SHP77 (cell line): Measurements from ENCODE around the gene STAT4.

Experiments used
- DNase-seq, 2 experiments: peaks; one replicate each; lab custom pipeline; 2025; lab: John Stamatoyannopoulos, UW

Gene STAT4

GRCh38 chr2:191081411-191082155, 69.2 kb downstream of the STAT4 start:
- no peak for DNase-seq

- no peak for DNase-seq
Measured at GRCh38 chr2:191078165-191078867, 72.5 kb downstream of the STAT4 start.

GRCh38 chr2:191070276-191070675, 80.5 kb downstream of the STAT4 start:
- no peak for DNase-seq

GRCh38 chr2:191069606-191070005, 81.2 kb downstream of the STAT4 start:
- DNase-seq: no peak

GRCh38 chr2:191066919-191067233, 83.9 kb downstream of the STAT4 start:
- DNase-seq: no peak

- no peak for DNase-seq
Measured at GRCh38 chr2:191066197-191066918, 84.4 kb downstream of the STAT4 start.

- no peak for DNase-seq
Measured at GRCh38 chr2:191065785-191066184, 85.0 kb downstream of the STAT4 start.

- DNase-seq: no peak
Measured at GRCh38 chr2:191064590-191064989, 86.2 kb downstream of the STAT4 start.

GRCh38 chr2:191063584-191063983, 87.2 kb downstream of the STAT4 start:
- DNase-seq: no peak

- DNase-seq: no peak
Measured at GRCh38 chr2:191061381-191061980, 89.3 kb downstream of the STAT4 start.

- DNase-seq: no peak
Measured at GRCh38 chr2:191059308-191059707, 91.5 kb downstream of the STAT4 start.

- no peak for DNase-seq
Measured at GRCh38 chr2:191056228-191056627, 94.6 kb downstream of the STAT4 start.

- DNase-seq: no peak
Measured at GRCh38 chr2:191053256-191053655, 97.5 kb downstream of the STAT4 start.

GRCh38 chr2:191051825-191052778, 98.7 kb downstream of the STAT4 start:
- peak; percentile 4 to 26 for DNase-seq

GRCh38 chr2:191051177-191051576, 99.6 kb downstream of the STAT4 start:
- DNase-seq: no peak

GRCh38 chr2:191050640-191050987, 100.2 kb downstream of the STAT4 start:
- DNase-seq: no peak

- DNase-seq: peak in 1 of 2 experiments; percentile 11
Measured at GRCh38 chr2:191049728-191050639, 100.8 kb downstream of the STAT4 start.

- no peak for DNase-seq
Measured at GRCh38 chr2:191048073-191048472, 102.7 kb downstream of the STAT4 start.

GRCh38 chr2:191045141-191045540, 105.7 kb downstream of the STAT4 start:
- DNase-seq: no peak

GRCh38 chr2:191043438-191043837, 107.4 kb downstream of the STAT4 start:
- no peak for DNase-seq
